Iris pigment epithelial cell (primary cell): ENCODE results near the gene ELANE.
"Not testable (repeated sequence)": the region's sequence is repeated elsewhere in the genome, so short reads cannot be mapped to it uniquely, and the experiment has no call there.

Experiments used
- DNase-seq: peaks from one replicate; pipeline ENCODE4 v3.0.0-alpha.2; 2011; ENCODE audit warnings: low read depth

The ELANE gene

GRCh38 chr19:879711-880438 is 27.8 kb downstream of the ELANE start:
- no peak for DNase-seq

- no peak for DNase-seq
Measured at GRCh38 chr19:881385-882071, 29.4 kb downstream of the ELANE start.

- no peak for DNase-seq
Measured at GRCh38 chr19:882871-883497, 30.9 kb downstream of the ELANE start.

DNA sequence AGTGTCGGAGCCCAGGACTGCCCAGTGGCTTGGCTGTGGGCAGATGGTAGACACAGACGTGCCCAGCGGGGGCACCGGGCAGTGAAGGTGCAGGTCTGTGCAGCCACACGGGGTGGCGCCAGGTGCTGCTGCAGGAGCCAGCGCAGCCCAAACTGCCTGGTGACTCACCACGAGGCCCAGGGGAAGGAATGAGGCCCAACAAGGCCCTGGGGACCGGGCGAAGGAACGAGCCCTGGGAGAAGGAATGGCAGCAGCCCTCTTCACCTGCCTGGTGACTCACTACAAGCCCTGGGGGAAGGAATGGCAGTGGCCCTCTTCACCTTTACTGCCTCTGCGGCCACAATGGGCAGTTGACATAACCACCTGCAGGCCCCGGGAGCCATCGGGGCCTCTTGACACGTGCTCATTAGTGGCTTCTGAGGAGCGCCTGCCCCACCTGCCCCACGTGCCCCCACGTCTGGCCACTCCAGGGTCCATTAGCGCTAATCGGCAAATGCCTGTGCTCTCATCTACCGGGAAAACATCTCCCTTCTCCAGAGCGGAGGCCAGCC is 31.6 kb downstream of the ELANE start:
- no peak for DNase-seq

GRCh38 chr19:884420-885211 is 32.5 kb downstream of the ELANE start:
- no peak for DNase-seq

GRCh38 chr19:885536-886224 is 33.6 kb downstream of the ELANE start:
- no peak for DNase-seq

GRCh38 chr19:887072-887471 is 35.0 kb downstream of the ELANE start:
- peak; percentile 48 for DNase-seq

- no peak for DNase-seq
Measured at GRCh38 chr19:887599-887998, 35.5 kb downstream of the ELANE start.

- no peak for DNase-seq
Measured at GRCh38 chr19:888581-889385, 36.7 kb downstream of the ELANE start.

- DNase-seq = no peak
Measured at GRCh38 chr19:889662-890295, 37.7 kb downstream of the ELANE start.

DNA sequence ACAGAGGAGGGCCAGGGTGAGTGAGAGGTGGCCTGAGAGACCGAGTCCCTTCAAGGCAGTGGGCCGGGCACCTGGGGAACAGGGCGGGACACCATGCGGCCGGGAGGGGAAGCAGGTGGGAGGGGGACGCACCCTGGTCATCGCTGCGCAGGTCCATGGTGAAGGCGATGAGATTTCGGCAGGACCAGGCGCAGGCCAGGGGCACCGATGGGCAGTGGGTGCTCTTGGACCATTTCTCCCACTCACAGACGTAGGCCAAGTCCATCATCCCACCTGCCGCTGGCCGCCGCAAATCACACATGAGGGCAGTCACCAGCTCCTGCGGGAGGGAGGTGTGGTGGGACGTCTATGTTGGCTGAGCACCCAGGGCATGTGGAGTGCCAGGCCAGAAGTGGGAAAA is 38.7 kb downstream of the ELANE start:
- no peak for DNase-seq

- DNase-seq = not testable (repeated sequence)
Measured at GRCh38 chr19:891421-892200, 39.5 kb downstream of the ELANE start.

DNA sequence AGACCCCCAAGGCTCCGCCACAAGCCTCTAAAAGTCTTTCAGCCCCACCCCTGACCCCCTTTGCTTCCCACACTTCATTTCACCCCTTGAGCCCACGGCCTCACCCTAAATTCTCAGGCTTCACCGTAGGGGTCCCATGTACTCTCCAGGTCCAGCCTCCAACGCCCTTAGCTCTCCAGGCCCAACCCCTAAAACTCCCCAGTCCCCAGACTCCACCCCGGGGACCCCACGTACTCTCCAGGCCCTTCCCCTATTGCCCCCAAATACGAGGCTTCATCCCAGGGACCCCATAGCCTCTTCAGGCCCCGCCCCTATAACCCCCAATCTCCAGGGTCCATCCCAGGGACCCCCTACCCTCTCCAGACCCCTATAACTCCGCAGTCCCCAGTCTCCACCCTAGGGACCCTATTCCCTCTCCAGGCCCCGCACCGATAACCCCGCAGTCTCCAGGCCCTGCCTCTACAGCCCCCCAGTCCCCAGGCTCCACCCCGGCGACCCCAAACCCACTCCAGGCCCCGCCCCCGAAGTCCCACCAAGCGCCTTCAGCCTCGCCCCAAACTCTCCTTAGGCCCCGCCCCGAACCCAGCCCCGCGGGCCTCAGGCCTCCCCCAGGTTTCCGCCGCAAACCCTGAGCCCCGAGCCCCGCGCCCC is 40.3 kb downstream of the ELANE start:
- DNase-seq = peak; percentile 20

DNA sequence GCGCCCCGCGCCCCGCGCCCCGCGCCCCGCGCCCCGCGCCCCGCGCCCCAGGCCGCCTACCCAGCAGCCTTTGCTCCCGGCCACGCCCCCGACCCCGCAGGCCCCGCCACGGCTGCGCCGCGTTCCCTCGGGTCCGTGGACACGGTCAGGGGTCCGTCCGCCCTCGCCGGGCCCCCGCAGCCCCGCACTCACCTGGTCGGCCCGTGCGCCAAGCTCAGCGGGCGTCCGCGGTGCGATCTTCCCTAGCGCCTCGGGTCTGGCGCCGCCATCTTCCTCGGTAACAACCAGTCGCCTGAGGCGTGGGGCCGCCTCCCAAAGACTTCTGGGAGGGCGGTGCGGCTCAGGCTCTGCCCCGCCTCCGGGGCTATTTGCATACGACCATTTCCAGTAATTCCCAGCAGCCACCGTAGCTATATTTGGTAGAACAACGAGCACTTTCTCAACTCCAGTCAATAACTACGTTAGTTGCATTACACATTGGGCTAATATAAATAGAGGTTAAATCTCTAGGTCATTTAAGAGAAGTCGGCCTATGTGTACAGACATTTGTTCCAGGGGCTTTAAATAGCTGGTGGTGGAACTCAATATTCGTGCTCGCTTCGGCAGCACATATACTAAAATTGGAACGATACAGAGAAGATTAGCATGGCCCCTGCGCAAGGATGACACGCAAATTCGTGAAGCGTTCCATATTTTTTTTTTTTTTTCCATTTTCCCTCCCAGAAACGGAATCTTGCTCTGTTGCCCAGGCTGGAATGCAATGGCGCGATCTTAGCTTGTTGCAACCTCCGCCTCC is 41.0 kb downstream of the ELANE start, which contains the start of the genes MED16 and RNU6-9:
Gene MED16 (minus strand): TSS at position 294 of the 796 bp plus-strand sequence. CDS start 2,056 bp downstream, outside the sequence.
Gene RNU6-9 (plus strand): TSS at position 591 of the 796 bp plus-strand sequence.
- peak; percentile 91 for DNase-seq

DNA sequence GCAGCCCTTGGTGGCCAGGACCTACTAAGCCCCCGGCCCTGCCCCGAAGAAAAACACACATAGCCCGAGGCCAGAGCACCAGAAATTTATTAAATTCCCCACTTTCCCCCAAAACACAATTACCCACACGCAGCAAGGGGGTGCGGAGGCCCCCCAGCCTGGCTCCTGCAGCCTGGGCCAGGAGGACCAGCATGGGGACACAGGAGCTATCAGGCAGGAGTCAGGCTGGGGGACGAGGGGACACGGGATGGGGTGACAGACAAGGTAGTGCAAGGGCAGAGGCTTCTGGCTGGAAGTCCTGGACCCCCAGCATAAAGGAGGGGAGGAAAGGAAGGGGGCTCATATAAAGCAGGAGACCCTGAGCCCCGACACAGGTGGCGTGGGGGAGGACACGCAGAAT is 44.3 kb downstream of the ELANE start:
- DNase-seq = no peak

- DNase-seq = no peak
Measured at GRCh38 chr19:896999-897398, 44.9 kb downstream of the ELANE start.

GRCh38 chr19:897442-898039 is 45.4 kb downstream of the ELANE start:
- DNase-seq = no peak
